NCI-H128 (cell line): ENCODE measurements around the gene FAM187B.
"Not testable (repeated sequence)": the region's sequence is repeated elsewhere in the genome, so short reads cannot be mapped to it uniquely, and the experiment has no call there.

Source experiments
- DNase-seq: peaks from one replicate; lab custom pipeline; 2025; ENCODE audit not compliant: unreplicated experiment; lab: John Stamatoyannopoulos, UW

FAM187B gene

DNA sequence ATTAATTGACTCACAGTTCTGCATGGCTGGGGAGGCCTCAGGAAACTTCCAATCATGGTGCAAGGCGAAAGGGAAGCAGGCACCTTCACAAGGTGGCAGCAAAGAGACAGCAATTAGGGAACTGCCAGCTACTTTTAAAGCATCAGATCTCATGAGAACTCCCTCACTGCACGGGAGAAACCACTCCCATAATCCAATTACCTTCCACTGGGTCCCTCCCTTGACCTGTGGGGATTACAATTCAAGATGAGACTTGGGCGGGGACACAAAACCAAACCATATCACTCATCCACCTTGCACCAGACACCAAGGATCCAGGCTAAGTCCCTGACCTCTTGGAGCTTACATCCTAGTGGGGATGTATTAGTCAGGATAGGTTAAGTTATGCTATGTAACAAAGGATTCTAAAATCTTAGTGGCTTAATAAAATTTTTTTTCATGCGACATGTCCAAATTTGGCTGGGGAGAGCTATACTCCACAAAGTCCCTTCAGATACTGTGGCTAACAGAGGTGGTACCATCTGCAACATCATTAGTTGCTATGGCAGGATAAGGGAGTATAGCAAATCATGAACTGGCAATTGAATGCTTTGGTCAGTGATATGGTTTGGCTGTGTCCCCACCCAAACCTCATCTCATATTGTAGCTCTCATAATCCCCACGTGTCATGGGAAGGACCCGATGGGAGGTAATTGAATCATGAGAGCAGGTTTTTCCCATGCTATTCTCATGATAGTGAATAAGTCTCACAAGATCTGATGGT, 8.3 kb upstream of the FAM187B start:
- DNase-seq = no peak

DNA sequence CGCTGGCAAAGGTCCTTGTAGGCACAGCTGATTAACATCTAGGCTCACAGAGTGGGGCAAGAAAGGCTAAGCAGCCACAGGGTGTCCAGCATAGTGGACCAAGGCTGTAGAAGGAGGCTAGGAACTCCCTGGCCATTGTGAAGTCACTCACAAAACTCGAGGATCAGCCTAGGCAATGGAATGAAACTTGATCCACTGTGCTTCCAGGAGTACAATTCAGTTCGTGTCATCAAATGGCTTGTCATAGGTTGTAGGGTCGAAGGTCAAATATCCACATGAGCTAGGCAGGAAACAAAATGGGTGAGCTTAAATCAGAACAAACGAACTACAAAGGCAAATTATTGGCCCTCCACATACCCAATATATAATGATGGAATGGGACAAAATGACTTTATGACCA, 4.4 kb upstream of the FAM187B start:
- DNase-seq = no peak

GRCh38 chr19:35231956-35232645, 3.6 kb upstream of the FAM187B start:
- DNase-seq = no peak

- no peak for DNase-seq
These were observed 1.1 kb upstream of the FAM187B start for GRCh38 chr19:35229601-35230000.

DNA sequence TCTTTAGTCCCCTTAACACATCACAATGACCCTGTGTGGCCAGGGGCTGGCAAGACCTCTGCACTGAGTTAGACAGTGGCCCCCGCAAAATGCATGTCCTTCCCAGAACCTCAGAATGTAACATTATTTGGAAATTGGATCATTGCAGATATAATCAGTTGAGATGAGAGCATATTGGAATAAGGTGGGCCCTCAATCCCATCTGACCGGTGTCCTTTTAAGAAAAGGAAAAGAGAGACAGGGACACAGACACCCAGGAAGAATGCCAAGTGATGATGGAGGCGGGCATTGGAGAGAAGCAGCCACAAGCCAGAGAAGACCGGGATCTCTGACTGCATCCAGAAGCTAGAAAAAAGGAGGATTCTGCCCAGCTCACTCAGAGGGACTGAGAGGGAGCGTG, 1.8 kb downstream of the FAM187B start:
- no peak for DNase-seq

DNA sequence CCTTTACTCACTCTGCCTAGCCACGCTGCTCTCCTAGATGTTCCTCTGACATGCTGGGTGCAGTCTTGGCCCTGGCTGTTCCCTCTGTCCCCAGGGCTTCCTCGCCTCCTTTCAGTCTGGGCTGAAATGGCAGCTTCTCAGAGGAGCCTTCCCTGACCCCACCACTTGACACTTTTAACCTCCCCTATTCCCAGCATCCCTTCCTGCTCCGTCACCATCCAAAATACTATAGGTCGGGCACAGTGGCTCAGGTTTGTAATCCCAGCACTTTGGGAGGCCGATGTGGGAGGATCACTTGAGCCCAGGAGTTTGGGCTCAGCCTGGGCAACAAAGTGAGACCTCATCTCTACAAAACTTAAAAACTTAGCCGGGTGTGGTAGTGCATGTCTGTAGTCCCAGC, 2.6 kb downstream of the FAM187B start:
- DNase-seq = no peak

DNA sequence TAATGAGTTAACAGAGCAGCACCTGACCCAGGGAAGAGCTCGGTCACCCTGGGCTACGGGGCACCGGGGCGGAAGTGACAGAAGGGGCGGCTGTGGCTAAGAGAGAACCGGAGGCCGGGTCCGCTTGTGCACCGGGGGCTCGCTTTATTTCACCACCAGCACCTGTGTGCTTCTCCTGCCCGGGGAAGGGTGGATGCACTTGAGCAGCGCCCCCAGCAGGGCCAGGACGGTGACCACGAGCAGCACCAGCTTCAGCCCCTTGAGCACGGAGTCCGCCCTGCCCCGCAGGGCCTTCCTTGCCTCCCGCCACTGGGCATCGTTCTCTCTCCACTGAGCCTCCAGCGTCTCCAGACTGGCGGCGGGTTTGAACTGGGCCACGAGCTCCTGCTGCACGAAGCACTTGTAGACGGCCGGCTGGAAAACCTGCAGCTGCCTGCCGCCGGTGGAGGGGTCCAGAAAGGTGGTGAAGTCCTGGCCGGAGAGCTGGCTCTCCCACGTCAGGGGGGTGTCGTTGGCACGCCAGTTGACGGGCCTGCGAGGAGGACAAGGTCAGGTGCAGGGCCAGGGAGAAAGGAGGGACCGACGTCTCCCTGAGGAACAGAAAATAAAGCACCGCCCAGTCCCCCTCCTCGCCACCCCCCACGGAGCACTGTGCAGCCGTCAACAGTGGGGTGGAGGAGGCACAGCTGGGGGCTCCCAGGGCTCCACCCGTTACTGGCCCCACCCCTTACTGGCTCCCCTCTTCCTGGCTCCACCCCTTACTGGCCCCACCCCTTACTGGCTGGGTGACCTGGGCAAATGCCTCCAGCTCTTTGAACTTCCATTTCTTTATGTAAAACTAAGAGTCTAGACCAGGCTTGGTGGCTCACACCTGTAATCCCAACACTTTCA, 3.6 kb downstream of the FAM187B start:
- no peak for DNase-seq

DNA sequence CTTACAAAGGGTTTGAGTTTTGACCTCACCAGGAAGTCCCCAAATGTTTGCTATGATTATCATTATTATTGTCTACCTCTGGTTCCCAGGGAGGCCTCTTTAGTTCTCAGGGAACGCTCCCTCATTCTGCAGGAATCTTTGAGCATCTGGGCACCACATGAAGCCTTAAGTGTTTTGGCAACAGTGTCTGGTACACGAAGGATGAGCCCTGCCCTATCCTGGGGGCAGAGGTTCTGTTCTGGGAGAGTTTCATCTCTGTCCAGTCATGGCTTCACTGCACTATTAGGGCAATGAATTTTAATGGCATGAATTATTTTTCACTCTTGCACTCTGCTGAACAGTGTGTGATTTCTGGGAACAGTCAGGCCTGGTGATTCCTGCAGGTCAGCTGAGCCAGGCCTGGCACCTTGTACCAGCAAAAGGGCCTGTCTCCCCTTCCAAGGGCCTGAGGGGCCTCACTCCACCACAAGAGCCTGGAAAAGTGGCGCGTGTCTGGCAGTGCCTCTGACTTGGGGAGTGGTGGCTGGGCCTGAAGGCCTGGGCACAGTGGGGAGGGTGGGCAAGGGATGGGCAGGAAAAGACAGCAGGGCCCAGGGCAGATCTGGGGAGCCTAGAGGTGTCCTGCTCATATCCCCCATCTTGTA, 4.6 kb downstream of the FAM187B start:
- DNase-seq = no peak

DNA sequence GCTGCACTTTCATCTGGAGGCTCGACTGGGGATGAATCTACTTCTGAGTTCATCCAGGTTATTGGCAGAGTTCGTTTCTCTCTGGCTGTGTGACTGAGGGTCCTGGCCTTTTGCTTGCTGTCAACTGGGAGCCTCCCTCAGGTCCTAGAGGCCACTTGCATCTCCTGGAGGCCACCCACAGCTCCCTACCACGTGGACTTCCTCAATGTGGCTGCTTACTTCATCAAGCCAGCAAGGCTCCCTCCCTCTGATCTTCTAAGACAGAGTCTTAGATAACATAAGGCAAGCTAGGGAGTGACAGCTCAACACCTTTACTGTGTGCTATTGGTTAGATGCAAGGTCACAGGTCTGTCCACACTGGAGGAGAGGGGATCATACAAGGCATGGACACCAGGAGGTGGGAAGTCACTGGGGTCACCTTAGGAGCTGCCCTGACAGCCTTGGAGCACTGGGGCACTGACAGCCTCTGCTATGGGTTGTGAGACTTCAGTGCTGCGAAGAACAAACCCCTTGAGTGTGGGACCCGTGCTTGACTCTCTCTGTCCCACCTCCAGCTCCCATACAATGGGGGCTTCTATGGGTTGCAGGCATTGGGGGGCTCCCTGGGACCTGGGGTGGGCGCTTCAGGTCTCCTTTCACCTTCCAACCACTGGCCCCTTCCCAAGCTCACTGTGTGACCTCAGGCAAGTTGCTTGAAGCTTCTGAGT, 5.3 kb downstream of the FAM187B start:
- no peak for DNase-seq

DNA sequence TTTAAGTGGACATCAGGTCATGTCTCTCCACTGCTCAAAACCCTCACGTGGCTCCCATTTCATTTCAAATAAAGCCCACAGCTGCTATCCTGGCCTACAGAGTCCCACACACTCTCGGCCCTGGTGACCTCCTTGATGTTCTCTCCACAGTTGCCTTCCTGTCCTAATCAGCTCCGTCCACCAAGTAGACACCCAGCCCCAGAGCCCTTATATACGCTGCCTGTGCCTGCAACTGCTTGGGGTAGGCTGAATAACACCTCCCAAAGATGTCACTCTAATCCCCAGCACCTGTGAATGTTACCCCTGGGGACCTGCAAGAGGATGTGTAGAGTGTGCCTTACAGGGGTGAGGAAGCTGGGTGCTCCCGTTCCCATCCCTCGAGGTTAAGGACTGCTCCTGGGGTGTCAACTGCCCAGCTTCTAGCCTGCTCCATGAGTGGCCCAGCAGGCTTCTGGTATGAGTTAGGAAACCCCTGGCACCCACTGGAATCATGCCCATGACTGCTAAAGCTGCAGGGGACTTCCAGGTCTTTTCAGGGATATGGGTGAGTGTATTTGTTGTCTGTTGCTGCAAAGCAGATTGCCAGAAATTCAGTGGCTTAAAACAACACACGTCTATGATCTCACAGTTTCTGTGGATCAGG, 6.0 kb downstream of the FAM187B start:
- DNase-seq = no peak

- not testable (repeated sequence) for DNase-seq
These were observed 7.5 kb downstream of the FAM187B start for GRCh38 chr19:35220973-35221590.

GRCh38 chr19:35220315-35220921, 8.1 kb downstream of the FAM187B start:
- DNase-seq = no peak

GRCh38 chr19:35219008-35219407, 9.5 kb downstream of the FAM187B start:
- no peak for DNase-seq

DNA sequence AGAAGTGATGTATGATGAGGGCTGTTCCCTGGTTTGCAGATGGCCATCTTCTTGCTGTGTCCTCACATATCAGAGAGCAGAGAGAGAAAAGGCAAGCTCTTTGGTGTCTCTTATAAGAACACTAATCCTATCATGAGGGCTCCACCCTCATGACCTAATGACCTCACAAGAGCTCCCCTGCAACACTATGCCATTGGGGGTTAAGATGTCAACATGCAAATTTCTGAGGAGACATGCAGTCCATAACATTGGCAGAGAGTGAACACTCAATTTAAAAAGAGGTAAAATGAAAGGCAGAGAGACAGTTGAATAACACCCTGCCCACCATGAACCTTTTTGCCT, 10.9 kb downstream of the FAM187B start:
- no peak for DNase-seq

DNA sequence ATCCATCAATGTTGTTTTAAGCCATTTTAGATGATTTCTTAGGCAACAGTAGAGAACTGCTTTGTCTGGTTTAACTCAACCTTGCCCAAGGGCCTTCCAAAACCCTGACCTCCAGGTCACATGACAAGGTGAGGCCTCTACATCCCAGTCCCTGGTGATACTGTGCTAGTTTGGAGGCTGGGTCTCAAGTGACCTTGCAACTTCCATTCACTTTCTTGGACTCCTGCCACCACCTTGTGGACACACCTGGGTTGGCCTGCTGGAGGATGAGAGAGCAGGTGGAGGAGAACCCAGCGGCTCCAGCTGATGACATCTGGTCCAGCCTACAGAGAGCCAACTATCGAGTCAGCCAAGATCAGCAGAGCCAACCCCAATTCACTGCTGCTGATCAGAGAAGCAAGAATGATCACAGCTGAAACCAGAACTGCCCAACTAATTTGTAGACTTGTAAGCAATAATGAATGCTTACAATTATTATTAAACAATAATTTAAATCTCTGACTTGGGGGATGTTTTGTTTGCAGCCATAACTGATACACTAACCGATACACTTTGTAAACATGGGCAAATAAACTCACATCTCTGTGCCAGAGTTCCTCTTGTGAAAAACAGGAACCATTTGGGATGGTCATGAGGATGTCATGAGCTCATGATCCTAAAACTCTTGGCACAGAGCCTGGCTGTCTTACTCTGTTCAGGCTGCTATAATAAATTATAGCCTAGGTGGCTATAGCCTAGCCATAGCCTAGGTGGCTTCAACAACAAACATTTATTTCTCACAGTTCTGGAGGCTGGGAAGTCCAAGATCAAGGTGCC, 11.5 kb downstream of the FAM187B start:
- DNase-seq = no peak

GRCh38 chr19:35216016-35216832, 12.3 kb downstream of the FAM187B start:
- no peak for DNase-seq

DNA sequence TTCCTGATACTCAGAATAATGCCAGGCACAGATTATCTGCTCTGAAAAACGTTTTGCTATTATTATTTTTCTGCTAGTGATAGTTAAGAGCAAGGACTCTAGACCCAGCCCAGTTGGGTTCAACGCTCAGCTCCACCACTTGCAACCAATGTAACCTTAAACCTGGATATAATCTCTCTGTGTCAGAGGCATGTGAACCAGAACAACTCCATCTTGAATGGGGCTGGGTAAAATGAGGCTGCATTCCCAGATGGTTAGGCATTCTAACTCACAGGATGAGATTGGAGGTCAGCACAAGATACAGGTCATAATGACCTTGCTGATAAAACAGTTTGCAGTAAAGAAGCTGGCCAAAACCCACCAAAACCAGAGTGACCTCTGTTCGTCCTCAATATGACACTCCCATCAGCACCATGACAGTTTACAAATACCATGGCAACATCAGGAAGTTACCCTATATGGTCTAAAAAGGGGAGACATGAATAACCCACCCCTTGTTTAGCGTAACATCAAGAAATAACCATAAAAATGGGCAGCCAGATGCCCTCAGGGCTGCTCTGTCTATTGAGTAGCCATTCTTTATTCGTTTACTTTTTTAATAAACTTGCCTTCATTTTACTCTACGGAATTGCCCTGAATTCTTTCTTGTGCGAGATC, 13.6 kb downstream of the FAM187B start:
- no peak for DNase-seq
